ENCODE measurements around the gene HORMAD2.
"Not testable (repeated sequence)": the region's sequence is repeated elsewhere in the genome, so short reads cannot be mapped to it uniquely, and the experiment has no call there.

The HORMAD2 gene

DNA sequence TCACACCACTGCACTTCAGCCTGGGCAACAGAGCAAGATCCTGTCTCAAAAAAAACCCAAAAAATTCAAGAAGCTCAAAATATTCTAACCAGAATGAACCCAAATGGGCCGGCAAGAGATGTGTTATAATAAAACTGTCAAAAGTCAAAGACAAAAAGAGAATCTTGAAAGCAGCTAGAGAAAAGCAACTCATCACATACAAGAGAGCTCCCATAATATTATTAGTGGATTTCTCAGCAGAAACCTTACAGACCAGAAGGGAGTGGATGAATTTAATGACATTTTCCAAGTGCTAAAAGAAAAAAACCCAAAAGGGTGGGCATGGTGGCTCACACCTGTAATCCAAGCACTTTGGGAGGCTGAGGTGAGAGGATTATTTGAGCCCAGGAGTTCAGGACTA lies 22.9 kb upstream of the HORMAD2 start:
- DNase-seq (ENCODE audit: low spot score) = no peak

DNA sequence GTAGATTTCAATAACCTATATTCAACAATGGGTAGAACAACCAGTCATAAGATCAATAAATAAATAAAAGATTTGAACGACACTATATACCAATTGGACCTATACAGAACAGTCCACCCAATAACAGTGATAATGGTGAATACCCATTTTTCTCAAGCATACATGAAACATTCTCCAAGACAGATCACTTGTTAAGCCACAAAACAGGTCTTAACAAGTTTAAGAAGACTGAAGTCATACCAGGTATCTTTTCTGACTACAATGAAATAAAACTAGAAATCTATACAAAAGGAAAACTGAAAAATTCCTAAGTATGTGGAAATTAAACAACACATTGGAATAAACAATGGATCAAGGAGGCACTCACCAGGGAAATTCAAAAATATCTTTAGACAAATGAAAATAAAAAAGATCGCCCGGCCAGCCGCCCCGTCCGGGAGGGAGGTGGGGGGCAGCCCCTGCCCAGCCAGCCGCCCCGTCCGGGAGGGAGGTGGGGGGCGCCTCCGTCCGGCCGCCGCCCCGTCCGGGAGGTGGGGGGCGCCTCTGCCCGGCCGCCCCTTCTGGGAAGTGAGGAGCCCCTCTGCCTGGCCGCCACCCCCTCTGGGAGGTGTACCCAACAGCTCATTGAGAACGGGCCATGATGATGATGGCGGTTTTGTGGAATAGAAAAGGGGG lies 20.8 kb upstream of the HORMAD2 start:
- DNase-seq (ENCODE audit: low spot score) = not testable (repeated sequence)

DNA sequence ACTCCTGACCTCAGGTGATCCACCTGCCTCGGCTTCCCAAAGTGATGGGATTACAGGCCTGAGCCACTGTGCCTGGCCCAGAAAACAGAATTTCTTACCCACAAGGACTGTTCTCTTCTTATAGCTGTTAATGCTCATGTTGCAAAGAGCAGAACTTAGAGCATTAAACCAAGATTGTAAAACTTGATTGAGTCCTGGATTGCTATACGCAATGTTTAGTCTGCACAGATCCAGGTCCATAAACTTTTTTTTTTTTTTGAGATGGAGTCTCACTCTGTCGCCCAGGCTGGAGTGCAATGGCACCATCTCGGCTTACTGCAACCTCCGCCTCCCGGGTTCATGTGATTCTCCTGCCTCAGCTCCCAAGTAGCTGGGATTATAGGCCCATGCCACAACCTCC lies 19.2 kb upstream of the HORMAD2 start:
- not testable (repeated sequence) for DNase-seq (ENCODE audit: low spot score)

DNA sequence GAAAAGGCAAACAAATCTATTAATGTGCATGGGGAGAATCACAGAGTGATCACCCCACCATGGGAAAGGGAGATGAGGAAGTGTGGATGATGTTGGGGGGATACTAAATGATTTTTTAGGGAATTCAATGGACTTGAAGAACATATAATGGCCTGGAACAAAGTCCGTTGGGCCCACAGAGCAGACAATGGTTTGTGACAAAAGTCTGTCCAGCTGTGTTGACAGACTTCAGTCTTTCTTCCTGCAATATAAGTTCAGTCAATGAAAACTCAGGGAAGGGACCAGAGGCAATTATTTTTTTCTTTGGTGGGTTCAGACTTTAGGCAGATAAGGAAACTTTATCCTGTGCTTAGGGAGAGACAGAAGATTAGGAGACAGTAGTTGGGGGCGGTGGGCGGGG lies 18.0 kb upstream of the HORMAD2 start:
- no peak for DNase-seq (ENCODE audit: low spot score)

DNA sequence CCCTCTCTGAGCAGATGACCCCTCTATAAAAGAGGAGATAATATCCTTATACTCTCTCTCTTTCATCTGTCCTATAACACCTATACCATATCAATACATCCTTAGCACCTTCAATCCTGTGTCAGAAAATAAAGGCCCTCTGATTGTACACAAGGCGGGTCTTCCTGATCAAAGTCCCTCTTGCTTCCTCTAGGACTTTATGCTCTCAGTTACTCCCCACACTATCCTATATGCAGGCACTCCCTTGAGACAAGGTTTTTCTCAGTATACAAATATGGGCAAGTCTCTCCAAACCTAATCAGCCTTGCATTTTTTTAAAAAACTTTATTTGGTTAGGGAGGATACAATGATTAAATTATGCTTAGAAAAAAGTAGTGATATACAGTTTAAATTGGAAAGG lies 17.3 kb upstream of the HORMAD2 start:
- peak; percentile 12 for DNase-seq (ENCODE audit: low spot score)

DNA sequence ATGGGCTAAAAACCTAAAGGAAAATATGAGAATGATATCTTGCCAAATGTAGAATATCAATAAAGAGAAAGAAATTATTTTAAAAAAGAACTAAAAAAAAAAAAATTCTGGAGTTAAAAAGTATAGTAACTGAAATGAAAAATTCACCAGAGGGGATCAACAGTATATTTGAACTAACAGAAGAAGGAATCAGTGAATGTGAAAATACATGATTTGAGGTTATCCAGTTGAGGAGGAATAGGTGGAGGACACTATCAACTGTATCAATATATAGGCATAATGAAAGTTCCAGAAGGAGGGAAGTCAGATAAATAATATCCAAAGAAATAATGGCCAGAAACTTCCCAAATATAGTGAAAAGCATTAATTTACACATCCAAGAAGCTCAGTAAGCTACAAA lies 16.1 kb upstream of the HORMAD2 start:
- DNase-seq (ENCODE audit: low spot score) = no peak

DNA sequence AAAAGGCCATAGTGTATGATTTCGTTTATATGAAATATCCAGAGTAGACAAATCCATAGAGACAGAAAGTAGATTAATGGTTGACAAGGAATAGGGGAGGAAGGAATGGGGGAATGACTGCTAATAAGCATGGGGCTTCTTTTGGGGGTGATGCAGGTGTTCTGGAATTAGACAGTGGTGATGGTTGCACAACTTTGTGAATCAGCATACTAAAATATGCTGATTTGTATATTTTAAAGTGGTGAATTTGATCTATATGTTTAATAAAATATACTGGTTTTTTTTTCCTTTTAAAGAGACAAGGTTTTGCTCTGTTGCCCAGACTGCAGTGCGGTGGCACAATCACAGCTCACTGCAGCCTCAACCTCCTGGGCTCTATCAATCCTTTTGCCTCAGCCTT lies 6.5 kb upstream of the HORMAD2 start:
- no peak for DNase-seq (ENCODE audit: low spot score)

DNA sequence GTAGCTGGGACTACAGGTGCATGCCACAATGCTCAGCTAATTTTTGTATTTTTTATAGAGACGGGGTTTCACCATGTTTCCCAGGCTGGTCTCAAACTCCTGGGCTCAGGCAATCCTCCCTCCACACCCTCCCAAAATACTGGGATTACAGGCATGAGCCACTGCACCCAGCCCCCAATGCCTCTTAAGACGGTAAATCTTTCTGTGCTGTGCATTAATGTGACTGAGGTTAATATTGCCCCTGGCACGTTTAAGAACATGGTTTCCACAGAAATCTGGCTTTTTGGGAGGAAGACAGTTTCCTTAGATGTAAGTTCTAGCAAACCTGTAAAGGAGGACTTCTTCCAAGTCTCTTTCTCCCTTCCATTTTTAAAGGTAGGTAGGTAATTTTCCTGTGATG lies 6.1 kb upstream of the HORMAD2 start:
- DNase-seq (ENCODE audit: low spot score) = no peak

DNA sequence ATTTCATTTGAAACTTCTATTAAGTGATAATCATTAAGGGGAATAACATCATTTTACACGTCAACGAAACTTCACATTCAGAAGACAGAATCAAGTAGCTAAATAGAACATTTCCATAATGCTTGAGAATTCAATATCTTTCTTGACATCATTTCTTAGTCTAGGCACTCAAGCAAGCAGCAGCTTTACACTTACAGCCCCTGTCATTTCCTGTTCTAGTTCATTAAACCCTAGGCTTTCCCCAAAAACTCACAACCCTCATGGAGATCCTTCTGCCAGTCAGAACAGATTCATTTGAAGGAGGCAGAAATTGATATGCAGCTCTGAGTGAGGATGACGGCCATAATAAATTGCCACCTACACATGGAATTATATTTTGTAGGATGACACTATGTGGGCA lies 5.3 kb upstream of the HORMAD2 start:
- DNase-seq (ENCODE audit: low spot score) = no peak

DNA sequence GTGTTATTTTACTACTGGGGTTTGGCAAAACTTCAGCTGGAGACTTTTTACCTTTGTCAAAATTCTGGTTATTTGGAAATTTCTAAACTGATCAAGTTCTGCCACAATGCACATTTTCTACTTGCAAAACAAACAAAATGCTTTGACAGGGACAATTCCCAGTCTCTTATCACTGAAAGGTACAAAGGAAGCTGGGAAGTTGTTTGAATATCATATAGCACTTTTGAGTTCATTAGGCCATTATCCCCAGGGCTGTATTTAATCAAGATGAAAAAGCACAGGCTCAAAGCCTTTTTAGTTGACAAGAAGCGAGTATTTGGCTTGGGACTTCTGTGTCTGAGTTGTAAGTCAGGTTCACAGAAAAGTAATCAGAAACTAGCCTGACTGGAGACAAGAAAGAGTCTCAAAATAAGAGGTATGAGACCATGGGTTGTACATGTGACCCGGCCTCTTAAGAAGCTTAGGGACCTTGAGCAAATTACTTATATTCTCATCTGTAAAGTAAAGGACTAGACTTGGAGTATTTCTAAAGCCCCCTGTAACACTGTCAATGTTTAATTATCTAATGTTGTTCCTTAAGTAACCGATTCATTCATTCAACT lies 2.9 kb upstream of the HORMAD2 start:
- no peak for DNase-seq (ENCODE audit: low spot score)

DNA sequence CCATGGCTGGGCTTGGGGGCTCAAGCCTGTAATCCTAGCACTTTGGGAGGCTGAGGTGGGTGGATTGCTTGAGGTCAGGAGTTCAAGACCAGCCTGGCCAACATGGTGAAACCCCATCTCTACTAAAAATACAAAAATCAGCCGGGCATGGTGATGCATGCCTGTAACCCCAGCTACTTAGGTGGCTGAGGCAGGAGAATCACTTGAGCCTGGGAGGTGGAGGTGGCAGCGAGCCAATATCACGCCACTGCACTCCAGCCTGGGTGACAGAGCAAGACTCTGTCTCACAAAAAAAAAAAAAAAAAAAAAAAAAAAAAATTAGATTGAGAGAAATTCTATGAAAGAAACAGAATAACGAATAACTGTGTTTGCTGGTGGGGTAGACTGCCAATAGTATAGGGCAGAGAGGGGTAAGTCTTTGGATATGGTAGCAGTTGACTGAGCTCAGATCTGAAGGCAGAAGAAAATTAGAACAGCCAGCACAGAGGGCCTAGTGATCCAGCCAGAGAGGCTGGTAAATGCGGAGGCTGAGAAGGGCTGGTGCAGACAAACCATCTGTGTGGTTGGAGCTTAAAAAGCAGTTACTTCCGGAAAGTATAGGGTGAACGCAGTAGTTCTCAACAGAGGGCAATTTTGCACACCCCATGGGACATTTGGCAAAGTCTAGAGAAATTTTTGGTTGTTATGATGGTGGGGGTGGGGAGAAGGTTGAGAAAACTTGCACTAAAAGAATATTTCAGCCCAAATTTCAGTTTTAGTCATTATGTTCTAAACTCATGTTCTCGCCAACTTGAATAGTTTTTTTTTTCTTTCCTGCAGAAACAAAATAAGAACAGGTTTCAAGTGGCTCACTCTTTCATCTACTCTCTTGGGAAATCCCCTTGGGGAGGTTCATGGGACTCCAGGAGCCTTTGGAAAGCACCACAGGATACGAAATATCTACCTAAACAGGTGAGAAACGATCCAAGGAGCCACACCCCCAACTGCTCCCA lies 1.6 kb upstream of the HORMAD2 start:
- no peak for DNase-seq (ENCODE audit: low spot score)

DNA sequence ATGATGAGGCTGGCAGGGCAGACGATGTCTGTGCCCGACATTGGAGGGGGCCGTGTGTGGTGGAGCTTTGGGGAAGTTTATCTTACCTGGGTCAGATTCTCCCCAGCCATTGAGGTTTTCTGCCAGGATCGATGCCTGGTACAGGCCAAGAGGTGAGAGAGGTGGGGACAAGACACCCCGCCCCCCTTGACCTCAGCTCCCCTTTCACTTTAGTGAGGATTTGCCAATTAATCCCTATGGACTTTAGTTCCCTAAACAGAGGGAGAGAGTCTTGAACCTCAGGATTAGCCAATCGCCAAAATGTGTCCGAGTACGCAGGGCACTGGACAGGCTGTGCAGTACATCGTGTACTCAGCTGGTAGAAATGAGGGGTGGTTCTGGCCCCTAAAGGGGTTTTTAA lies 541 bp downstream of the HORMAD2 start:
- no peak for DNase-seq (ENCODE audit: low spot score)

DNA sequence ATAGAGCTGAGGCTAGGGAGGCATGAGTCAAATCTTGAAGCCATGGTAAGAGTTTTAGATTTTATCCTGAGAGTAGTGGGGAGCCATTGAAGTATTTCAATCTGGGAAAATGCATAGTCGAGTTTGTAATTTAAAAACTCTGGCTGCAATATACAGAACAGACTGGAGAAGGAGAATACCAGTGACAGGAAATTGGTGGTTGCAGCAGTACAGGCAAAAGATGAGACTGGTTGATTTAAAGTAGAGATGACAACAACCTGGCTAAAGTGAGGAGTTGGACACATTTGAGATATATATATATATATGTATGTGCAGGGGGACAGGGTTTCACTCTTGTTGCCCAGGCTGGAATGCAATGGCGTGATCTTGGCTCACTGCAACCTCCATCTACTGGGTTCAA lies 6.2 kb downstream of the HORMAD2 start:
- no peak for DNase-seq (ENCODE audit: low spot score)

DNA sequence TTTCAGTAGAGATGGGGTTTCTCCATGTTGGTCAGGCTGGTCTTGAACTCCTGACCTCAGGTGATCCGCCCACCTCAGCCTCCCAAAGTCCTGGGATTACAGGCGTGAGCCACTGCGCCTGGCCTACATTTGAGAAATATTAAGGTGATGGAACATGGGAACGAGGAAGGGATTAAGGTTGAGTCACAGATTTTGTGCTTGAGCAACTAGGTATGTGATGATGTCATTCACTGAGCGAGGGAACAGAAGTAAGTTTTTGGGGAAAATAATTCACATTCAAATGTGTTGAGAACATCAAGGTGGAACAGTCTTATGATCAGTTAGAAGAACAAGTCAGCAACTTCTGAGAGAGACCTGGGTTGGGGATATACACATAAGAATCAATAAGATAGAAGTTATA lies 6.8 kb downstream of the HORMAD2 start:
- not testable (repeated sequence) for DNase-seq (ENCODE audit: low spot score)

DNA sequence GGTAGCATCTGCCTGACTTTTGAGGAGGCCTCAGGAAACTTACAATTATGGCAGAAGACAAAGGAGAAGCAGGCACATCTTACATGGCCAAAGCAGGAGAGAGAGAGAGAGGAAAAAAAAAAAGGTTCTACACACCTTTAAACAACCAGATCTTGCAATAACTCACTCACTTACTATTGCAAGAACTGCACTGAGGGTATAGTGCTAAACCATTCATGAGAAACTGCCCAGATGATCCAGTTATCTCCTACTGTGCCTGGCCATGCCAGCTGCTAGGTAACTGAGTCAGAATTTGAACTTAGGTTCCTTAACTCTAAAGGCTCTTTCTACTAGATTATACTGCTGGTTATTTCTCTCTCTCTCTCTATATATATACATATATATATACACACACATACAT lies 7.3 kb downstream of the HORMAD2 start:
- DNase-seq (ENCODE audit: low spot score) = no peak

DNA sequence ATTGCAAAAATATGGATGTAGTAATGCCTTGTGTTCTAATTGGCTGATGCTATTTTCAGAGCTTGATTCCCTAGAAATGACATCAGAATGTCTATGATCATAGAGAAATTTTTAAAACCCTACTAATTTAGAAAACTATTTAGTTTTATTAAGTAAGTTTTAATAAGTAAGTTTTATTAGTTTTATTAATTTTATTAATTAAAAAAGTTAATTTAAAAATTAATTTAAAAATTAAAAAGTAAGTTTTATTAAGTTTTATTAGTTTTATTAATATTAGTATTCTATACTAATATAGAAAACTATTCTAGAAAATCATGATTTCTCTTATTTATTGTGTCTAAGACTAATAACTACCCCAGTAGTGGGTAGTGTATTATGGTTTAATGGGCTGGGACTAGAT lies 8.2 kb downstream of the HORMAD2 start:
- DNase-seq (ENCODE audit: low spot score) = no peak

DNA sequence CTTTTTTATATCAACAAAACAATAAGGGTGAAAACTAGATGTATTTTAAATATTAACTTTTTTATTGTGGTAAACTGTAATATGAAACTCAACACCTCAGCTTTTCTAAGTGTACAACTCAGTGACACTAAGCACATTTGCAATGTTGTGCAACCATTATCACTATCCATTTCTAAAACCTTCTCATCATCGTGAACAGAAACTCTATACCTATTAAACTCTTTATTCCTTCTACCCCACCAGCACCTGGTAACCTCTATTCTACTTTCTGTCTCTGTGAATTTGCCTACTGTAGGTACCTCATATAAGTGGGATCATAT lies 9.4 kb downstream of the HORMAD2 start:
- DNase-seq (ENCODE audit: low spot score) = no peak

DNA sequence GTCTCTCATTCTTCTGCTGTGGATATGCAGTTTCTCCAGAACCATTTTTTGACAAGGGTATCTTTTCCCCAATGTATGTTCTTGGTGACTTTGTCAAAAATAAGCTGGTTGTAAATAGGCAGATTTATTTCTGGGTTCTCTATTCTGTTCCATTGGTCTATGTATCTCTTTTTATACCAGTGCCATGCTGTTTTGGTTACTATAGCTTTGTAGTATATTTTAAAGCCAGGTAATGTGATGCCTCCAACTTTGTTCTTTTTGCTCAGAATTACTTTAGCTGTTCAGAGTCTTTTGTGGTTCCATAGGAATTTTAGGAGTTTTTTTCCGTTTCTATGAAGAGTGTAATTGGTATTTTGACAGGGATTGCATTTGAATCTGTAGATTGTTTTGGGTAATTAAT lies 12.4 kb downstream of the HORMAD2 start:
- no peak for DNase-seq (ENCODE audit: low spot score)

DNA sequence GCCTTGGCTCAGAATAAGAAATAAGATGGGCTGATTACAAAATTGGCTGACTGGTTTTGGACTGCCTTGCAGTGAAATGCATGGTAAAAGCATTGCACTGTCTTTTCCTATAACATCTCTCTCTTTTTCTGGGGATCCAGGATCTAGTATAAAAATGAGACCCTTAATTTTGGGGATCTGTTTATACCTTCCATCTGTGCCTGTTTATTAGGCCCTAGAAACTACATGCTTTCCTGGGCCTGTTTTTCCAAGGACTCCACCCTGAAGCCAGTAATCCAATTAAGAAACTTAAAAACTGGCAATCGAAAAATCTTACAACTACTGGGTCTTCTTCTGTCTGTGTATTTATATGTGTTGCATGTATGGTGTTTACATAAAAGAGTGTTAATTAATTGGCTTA lies 14.5 kb downstream of the HORMAD2 start:
- no peak for DNase-seq (ENCODE audit: low spot score)

DNA sequence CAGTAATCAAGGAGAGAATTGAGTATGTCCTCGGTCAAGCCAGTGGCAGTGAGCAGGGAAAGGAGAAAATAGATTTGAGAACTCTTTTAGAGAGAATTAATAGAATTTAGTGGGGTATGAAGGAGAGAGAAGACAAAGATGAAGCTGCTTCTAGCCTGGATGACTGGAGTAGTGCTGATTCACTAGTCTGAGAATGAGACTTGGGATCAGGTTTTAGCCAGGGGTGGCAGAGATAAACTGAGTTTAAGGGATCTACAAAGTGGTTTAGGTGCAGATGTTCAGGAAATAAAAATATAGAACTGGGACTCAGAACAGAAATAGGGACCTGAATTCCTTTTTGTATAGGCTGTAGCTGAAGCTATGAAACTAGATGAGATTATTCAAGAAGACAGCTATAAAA lies 17.6 kb downstream of the HORMAD2 start:
- DNase-seq (ENCODE audit: low spot score) = no peak

DNA sequence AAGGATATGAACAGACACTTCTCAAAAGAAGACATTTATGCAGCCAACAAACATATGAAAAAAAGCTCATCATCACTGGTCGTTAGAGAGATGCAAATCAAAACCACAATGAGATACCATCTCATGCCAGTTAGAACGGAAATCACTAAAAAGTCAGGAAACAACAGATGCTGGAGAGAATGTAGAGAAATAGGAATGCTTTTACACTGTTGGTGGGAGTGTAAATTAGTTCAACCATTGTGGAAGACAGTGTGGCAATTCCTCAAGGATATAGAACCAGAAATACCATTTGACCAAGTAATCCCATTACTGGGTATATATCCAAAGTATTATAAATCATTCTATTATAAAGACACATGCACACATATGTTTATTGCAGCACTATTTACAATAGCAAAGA lies 20.5 kb downstream of the HORMAD2 start:
- not testable (repeated sequence) for DNase-seq (ENCODE audit: low spot score)

DNA sequence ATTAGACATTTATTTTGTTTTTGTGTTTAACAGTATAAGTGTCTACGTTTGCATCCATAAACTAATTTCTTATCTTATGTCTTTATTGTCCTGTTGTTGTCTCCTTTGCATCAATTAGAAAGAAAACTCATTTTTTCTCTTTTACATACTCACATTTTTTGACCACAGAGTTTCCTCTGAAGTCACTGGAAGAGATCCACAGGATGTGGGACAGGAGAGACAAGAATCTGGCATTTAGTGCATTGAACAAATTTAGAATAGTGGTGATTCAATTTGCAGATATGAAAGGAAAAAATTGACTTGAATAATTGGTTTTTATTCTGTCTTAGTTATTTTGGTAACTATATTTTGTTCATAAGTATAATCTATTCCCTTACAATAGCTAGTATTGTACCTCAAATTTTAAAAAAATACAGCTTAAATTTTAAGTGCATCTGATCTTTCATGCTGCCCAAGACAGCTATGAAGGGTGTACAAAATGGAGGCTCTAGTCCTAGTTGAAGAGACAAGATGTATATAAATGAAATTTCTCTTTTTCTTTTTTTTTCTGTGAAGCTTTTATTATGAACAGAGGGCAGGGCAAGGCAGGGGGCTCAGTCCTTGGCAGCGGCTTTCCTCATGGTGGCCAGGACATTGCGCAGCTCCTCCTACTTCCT lies 24.4 kb downstream of the HORMAD2 start:
- no peak for DNase-seq (ENCODE audit: low spot score)

DNA sequence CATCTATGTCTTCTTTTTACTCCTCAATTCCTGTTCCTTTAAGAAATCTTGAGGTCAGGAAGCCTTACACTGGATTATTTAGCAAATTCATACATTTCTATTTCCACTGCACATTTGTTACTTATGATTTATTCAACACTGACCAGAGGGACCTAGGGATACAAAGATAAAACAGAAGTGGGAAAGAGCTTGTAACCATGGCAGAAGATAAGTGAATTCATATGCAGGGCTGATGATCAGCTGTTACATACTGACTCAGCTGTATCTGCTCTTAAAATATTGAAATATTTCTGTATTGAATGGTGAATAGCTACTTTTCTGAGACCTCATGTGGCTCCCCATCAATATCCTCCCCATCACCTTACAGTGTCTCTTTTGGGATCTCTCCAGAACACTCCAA lies 25.2 kb downstream of the HORMAD2 start:
- DNase-seq (ENCODE audit: low spot score) = no peak
